ENCODE data around the gene FILIP1L.

FILIP1L gene

GRCh38 chr3:100083209-100083608 lies 31.1 kb downstream of the FILIP1L start:
- TF ChIP-seq EGR1 (IDR thresholded peaks at IDR 0.05) (no peak), REST (IDR thresholded peaks at IDR 0.05; ENCODE audit: low read depth) (no peak), CREB1 (IDR thresholded peaks at IDR 0.05; ENCODE audit: low read depth) (no peak), USF1 (IDR thresholded peaks at IDR 0.05) (no peak), CEBPB (IDR thresholded peaks at IDR 0.05) (no peak), YY1 (IDR thresholded peaks at IDR 0.05; ENCODE audit: low read depth) (no peak), EP300 (IDR thresholded peaks at IDR 0.05; ENCODE audit: borderline replicate concordance) (no peak), RAD21 (IDR thresholded peaks at IDR 0.05; ENCODE audit: low read depth) (no peak), ZBTB7A (IDR thresholded peaks at IDR 0.05; ENCODE audit: low read depth) (no peak), NFIC (IDR thresholded peaks at IDR 0.05) (no peak), MAX (IDR thresholded peaks at IDR 0.05) (no peak), TCF12 (IDR thresholded peaks at IDR 0.05; ENCODE audit: low read depth) (no peak), FOXM1 (IDR thresholded peaks at IDR 0.05; ENCODE audit: borderline replicate concordance, low read depth) (no peak), TEAD4 (IDR thresholded peaks at IDR 0.05) (no peak), TAF1 (IDR thresholded peaks at IDR 0.05; ENCODE audit: low read depth) (no peak)

GRCh38 chr3:100082714-100083113 lies 31.6 kb downstream of the FILIP1L start:
- no peak for TF ChIP-seq ZBTB7A (IDR thresholded peaks at IDR 0.05; ENCODE audit: low read depth)
- no peak for TF ChIP-seq REST (IDR thresholded peaks at IDR 0.05; ENCODE audit: low read depth)
- TF ChIP-seq RAD21 (IDR thresholded peaks at IDR 0.05; ENCODE audit: low read depth): no peak
- no peak for TF ChIP-seq MAX (IDR thresholded peaks at IDR 0.05)
- no peak for TF ChIP-seq NFIC (IDR thresholded peaks at IDR 0.05)
- no peak for TF ChIP-seq EGR1 (IDR thresholded peaks at IDR 0.05)
- no peak for TF ChIP-seq YY1 (IDR thresholded peaks at IDR 0.05; ENCODE audit: low read depth)
- TF ChIP-seq TCF12 (IDR thresholded peaks at IDR 0.05; ENCODE audit: low read depth): no peak
- TF ChIP-seq EP300 (IDR thresholded peaks at IDR 0.05; ENCODE audit: borderline replicate concordance): no peak
- no peak for TF ChIP-seq USF1 (IDR thresholded peaks at IDR 0.05)

GRCh38 chr3:100081986-100082692 lies 32.2 kb downstream of the FILIP1L start:
- no peak for TF ChIP-seq RAD21 (IDR thresholded peaks at IDR 0.05; ENCODE audit: low read depth)
- no peak for TF ChIP-seq FOXM1 (IDR thresholded peaks at IDR 0.05; ENCODE audit: borderline replicate concordance, low read depth)
- TF ChIP-seq TEAD4 (IDR thresholded peaks at IDR 0.05): no peak
- TF ChIP-seq EP300 (IDR thresholded peaks at IDR 0.05; ENCODE audit: borderline replicate concordance): no peak
- no peak for TF ChIP-seq NFIC (IDR thresholded peaks at IDR 0.05)
- TF ChIP-seq CREB1 (IDR thresholded peaks at IDR 0.05; ENCODE audit: low read depth): no peak
- no peak for TF ChIP-seq ZBTB7A (IDR thresholded peaks at IDR 0.05; ENCODE audit: low read depth)

- no peak for TF ChIP-seq EP300 (IDR thresholded peaks at IDR 0.05; ENCODE audit: borderline replicate concordance)
- no peak for TF ChIP-seq NFIC (IDR thresholded peaks at IDR 0.05)
- TF ChIP-seq TCF12 (IDR thresholded peaks at IDR 0.05; ENCODE audit: low read depth): no peak
- no peak for TF ChIP-seq CREB1 (IDR thresholded peaks at IDR 0.05; ENCODE audit: low read depth)
- TF ChIP-seq RAD21 (IDR thresholded peaks at IDR 0.05; ENCODE audit: low read depth): no peak
- TF ChIP-seq REST (IDR thresholded peaks at IDR 0.05; ENCODE audit: low read depth): no peak
- TF ChIP-seq TAF1 (IDR thresholded peaks at IDR 0.05; ENCODE audit: low read depth): no peak
- TF ChIP-seq EGR1 (IDR thresholded peaks at IDR 0.05): no peak
- no peak for TF ChIP-seq FOXM1 (IDR thresholded peaks at IDR 0.05; ENCODE audit: borderline replicate concordance, low read depth)
Measured at GRCh38 chr3:100081311-100081710, 33.0 kb downstream of the FILIP1L start.
